Measurements from ENCODE around the gene RAD54L2.

DNA sequence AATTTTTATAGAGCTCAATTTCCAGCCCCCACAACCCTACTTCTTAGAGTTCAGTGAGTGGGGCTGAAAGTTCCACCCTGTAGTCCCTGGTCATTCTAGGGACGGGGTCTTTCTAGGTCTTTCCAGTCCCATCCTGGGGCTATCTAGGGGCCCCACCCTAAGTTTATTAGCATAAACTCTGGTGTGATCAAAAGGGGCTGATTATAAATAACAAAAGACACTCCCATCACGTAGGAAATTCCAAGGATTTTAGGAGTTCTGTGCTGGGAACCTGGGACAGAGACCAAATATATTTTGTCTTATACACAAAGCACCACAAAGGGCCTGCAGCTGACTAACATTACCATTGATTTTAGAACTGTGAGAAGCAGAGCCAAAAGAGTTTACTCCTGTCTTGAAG is 41.9 kb downstream of the RAD54L2 start:
- TF ChIP-seq, protein P1, sequence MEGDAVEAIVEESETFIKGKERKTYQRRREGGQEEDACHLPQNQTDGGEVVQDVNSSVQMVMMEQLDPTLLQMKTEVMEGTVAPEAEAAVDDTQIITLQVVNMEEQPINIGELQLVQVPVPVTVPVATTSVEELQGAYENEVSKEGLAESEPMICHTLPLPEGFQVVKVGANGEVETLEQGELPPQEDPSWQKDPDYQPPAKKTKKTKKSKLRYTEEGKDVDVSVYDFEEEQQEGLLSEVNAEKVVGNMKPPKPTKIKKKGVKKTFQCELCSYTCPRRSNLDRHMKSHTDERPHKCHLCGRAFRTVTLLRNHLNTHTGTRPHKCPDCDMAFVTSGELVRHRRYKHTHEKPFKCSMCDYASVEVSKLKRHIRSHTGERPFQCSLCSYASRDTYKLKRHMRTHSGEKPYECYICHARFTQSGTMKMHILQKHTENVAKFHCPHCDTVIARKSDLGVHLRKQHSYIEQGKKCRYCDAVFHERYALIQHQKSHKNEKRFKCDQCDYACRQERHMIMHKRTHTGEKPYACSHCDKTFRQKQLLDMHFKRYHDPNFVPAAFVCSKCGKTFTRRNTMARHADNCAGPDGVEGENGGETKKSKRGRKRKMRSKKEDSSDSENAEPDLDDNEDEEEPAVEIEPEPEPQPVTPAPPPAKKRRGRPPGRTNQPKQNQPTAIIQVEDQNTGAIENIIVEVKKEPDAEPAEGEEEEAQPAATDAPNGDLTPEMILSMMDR (conservative IDR thresholded peaks at IDR 0.05): no peak
- no peak for TF ChIP-seq ZFX (IDR thresholded peaks at IDR 0.05)
